HuH-7.5 (cell line): ENCODE results near the gene MAML2.

ENCODE experiments used
- DNase-seq: peaks from one replicate; pipeline ENCODE4 v3.0.0; 2011; ENCODE audit warnings: low spot score

Gene MAML2

DNA sequence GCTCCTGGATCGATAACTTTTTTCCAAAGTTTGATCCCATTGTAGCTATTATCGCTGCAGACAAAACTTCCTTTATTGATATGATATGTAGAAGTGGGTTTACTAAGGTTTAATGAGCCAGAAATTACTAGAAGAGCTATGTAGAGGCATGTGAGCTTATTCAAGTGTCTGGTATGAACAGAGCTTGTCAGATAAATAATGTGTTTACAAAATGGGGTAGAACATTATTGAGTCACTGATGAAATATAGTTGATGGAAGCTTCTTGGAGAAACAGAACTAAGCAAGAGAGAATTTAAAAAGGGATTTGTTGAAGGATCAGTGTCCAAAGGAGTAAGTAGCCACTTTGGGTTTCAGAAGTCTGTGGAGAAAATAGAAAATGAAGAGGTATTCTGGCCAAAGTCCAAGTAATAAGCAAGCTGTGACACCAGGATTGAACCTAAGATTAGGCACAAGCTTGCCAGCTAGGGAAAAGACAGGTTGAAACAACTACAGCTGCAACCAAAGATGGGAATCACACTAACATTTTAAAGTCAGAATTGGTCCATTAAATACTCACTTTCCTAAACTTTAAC lies 104.3 kb downstream of the MAML2 start:
- DNase-seq, result no peak

DNA sequence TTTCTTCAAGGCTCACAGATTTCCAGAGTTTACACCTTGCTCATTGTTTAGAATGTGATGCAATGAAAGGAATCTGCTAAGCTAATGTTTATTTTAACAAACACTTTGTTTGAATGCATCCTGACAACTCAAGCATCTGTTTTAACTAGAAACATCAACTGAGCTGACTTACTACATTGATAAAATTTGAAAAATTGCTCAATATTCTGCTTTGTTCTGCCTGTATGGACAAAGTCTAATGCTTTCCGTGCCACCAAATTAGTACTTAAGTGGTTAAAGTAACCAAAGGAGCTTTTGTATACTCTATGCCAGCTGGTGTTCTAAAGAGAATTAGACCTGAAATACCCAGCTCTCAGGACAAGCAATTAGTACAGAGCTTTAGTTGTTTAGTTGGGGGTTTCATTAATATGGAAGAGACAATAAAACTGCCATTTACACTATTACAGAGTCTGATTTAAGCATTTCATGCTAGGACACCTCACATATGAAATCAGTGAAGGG lies 105.2 kb downstream of the MAML2 start:
- DNase-seq, result no peak

DNA sequence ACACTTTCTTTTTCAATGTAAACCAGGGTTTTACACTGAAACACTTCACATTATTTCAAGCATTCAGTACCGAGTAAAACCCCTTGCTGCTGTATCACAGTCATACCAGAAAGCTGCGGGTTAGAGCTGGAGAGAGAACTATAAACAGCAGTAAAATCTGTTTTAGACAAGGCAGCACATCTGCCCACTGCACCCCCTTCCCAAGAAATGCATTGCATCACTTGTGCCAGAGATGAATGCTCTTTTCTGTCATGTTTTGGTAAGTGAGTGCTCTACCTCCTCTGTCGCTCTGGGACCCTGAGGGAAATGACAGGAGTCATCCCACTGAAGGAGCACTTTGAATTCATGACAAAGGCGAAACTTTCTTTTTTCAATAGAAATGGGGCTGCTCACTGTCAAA lies 107.2 kb downstream of the MAML2 start:
- DNase-seq, result no peak

DNA sequence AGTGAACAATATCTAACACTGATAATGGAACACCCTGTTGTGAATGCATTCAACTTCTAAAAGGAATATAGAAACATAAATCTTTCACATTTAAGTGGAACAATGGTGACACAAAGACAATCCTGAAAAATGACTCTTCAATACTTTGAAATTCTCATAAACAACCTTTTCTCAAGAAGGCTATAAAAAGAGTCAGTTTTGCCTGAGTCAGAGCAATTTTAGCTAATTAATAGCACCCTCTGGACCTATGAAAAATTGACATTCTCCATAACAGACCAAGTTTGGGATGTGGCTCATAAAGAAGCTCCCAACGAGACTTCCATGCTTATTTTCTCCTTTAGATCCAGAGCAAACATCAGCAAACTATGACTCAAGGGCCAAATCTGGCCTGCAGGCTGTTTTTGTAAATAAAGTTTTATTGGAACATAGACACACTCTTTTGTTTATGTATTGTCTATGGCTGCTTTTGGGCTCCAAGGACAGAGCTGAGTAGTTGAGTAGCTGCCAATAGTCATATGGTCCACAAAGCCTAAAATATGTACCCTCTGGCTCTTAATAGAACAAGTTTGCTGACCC lies 108.0 kb downstream of the MAML2 start:
- DNase-seq, result no peak

DNA sequence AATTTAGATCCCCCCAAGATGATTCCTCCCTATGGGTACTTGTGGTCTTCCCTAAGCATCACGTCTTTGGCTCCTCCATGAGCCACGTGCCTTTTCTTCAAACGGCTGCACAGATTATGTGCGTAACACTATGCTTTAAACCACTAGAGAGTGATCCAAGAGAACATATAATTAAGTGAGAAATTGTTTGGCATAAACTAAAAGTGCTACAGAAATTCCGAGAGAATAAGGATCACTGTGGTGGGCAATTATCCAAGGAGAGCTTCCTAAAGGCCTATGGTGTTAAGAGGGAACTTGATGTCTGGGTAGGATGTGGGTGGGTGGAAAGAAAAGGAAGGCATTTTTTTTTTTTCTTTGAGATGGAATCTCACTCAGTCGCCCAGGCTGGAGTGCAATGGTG lies 110.9 kb downstream of the MAML2 start:
- no peak for DNase-seq

DNA sequence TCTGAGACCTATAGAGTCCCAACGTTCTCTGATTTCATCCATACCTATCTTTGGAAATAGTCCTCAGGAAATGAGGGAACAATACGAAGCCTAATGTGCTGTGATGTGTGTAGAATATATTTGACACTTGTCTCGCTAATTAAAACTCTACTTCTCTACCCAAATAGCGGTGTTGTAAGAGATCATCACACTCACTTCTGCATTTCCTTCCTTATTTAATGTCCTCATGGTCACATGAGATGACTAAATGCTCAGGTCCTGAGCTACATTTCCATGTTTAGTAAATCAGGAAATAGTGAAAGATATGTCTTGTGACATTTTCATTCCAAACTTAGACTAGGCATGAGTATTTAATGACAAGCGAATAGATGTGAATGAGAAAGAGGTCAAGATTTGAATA lies 112.3 kb downstream of the MAML2 start:
- no peak for DNase-seq

DNA sequence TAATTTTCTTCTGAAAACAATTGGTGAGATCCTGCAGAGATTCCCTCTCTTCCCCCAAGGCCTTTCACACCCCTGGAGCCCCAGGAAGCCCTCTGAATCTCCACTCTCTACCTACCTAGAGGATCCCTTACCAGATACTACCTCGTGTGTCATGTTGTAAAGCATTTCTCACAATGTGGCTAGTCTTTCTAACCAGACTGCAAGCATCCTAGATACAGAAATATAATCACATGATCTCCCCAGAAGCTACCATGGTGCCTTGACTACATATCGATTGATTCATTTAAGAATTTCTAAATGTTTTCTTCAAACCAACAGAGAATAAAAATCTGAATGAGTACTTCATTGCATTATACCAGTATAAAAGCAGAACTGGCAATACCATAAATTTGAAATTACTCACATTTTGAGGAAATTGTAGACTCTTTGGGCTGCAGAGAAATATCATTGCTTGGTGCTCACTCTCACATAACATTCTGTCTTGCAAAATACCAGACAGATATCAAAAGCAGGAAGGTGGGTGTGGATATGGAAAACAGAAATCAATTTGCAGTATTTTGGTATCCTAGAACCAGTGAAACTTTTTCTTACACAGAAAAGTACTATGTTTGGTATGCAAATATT lies 113.5 kb downstream of the MAML2 start:
- DNase-seq, result no peak

DNA sequence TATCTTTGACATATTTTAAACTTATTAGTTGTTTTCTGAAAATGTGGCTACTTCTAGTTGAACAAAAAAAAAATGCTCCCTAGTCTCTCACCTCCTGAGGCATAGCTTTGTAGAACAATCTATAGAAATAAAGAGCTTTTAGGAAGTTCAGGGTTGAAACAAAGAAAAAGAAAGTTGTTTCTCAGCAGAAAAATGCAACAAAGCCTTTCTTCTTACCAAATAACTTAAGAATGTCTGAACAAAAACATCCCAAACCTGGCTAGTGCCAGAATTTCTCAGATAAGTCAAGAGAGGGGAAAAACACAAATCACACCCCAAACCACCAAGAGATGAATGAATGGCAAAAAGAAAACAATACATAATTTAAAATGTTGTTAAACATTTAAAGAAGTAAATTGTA lies 114.1 kb downstream of the MAML2 start:
- DNase-seq, result no peak

DNA sequence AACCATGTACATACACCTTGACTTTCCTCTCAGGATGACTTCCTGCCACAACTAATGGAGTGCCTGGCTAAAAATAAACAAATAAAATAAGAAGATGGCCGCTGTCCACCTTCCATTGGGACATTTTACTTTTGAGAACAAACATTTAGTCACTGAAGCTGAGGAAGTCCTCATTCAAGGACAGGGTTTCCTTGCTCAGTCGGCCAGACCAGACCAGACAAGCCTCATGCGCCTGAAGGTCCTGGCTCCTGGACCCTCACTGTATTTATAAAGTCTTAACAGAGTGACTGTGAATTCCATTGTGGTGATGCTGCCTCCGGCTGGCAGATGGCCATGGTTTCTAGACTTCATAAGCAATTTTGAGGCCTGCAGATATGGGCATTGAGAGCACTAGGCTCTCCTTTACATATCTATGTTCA lies 114.5 kb downstream of the MAML2 start:
- no peak for DNase-seq

DNA sequence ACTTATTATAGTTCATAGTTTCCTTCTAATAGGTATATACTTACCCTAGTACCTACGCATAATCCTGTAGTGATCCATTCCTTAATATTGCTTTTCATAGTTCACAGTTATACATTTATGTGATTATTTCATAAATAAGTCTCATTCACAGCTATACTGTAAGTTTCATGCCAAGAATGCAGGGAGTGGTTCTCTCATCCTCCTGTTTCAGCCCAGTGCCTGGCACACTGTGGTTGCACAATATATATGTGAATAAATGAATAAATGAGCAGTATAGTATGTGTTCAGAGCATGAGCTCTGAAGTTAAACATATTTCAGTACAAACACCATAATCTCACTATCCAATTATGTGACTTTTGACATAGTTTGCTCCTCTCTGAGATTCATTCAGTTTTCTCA lies 115.8 kb downstream of the MAML2 start:
- no peak for DNase-seq

DNA sequence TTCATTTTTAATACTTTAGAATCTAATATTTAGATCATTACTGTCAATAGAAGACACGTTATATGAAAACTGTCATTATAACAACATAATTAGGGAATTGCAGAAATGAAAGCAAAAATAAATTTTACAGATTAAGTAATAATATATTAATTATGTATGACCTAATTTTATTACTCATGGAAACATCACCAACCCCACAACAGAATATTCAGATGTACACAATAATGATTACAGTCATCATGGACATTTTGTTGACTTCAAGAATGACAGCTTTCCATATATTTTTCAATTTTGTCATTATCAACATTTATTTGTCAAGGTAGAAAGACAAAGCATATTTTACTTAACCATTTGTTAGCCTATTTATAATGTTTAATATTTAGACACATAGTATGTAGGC lies 119.9 kb downstream of the MAML2 start:
- no peak for DNase-seq

DNA sequence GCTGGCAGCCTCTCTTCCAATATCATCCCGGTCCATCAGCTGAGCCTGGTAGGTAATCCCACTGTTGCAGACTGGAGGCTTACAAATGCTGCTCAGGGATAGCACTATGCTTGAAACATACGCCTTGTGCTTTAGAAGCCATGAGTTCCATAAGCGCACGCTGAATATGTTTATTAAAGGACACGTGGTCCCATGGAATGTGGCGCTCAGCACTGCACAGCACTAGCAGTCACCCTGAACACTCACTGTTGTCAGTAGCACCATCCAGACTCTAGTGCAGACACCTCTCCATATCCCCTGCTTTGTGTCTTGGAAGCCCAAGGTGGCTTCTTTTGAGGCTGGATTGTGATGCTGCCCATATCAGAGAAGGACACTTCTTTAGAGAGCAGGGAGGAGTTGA lies 120.9 kb downstream of the MAML2 start:
- DNase-seq, result no peak

DNA sequence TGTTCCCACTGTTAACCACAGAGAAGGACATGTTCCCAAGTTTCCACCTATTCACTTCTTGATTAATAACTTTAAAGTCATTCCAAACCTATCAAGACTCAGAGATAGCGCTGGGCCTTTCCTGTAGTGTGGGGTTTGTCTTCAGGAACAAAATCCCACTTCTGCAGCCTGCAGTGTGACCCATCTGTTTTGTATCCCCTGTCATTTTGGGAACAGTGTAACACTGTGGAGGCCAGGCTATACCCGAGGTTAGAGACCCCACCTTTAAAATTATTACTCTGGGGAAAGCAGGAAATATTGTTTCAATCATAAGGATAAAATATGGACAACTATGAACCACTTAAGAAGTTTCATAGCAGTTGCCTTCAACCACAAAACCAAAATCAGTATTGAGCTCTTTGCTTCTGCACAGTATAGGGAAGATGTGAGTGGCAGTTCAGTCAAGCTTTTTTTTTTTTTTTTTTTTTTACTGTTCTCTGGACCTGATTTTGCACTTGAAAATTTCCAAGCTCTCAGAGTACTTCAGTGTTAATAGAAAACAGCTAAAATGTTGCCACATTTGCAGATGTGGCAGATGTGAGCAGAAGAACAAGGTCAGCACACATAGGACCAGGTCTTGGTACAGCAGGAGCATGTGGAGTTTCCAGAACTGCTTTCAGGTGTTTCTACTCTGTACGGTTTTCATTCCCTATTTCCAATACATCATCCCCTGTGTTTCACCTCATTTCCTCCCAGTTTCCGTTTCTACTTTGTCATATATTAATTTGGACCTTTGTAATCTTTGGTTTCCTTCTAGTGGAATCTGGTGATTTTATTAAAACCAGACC lies 121.5 kb downstream of the MAML2 start:
- no peak for DNase-seq

DNA sequence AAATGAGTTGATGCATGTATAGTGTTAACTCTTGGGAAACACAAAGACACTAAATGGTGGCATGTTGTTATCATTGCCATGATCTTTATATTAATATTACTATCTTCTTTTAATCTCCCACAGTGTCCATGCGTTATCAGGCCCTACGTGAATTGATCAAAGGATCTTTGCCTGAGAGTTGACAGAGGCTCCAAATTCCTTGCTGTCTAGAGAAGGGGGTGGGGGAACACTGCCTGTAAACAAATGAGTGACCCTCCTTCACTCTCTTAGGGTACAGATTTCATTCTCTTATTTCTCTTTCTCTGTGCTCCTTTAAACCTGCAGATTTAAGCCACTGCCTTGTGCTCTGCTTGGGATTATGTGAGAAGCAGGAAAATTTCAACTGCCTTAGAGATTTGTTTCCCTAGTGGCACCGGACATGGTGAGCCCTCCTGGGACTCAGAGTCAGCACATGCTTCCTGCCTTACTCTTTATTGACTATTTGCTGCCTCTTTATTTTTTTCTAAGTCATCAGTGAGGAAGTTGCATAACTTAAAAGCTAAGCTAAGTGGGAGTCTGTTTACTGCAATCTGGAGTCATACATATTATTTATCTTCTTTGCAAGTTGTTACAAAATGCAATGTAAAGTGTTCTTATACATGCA lies 122.9 kb downstream of the MAML2 start:
- no peak for DNase-seq

DNA sequence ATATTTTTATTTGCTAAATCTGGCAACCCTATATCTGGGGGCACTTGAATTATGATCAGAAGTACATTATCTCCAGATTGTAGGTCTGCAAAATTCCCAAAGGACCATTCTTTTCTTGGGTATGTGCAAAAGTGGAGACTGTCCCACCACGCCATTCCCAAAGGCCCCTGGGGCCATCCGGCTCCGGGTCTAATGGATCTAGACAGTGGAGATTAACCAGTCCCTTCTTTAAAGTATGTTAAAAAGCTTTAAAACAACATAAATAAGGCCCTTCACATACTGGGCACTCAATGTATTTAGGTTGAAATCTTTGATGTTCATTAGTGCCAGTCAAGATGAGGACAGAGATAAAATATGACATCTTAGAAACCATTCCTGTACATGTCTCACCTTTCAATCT lies 124.1 kb downstream of the MAML2 start:
- DNase-seq, result no peak

DNA sequence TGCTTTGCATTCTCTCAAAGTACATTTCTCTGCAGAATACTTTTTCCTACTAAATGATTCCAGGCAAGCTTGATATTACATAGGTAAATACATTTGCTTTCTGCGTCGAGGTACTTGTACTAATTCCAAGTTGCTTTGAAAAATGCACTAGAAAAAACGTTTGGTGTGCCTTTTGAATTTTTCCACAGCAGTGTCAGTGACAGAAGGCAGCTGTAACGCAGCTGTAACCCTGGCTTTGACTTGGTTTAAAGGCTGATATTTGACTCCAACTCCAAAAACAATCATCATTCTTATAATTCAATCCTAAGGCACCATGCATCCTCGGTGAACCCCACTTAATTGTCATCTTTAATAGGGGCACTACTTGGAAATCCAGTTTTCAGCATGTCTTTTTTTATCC lies 125.0 kb downstream of the MAML2 start:
- DNase-seq, result no peak

DNA sequence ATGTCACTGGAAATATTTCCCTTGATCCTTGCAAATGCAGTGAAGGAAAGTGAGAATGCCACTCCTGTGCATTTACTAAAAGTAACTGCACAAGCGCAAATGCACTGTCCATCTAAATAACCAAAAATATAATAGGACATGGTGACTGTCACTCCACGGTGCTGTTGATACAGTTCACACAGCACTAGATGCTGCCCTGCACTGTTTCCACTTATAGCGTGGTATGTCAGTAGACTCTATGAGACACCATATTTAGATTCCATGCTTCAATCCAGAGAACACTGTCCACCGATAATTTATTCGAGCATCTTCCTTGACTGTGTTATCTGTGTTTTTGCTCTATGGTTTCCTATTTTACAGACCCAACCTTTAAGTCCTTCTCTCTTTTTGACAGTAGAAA lies 125.8 kb downstream of the MAML2 start:
- no peak for DNase-seq

DNA sequence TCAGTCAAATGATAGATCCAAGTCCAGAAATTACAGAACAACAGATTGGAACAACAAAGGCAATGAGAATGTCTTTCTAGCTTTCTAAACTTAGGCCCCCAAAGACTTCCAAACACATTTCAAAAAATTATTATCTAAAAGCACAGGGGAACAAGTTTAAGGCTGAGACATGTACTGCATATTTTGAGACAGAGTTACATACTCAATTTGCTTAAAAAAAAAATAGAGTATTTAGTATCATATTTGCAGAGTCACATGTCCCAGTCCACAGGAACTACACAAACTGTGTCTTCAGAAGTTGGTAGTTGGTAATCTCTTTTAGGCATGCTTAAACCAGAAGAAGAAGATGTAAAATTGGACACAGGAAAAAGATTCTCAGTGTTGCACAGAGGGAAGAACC lies 127.2 kb downstream of the MAML2 start:
- no peak for DNase-seq

DNA sequence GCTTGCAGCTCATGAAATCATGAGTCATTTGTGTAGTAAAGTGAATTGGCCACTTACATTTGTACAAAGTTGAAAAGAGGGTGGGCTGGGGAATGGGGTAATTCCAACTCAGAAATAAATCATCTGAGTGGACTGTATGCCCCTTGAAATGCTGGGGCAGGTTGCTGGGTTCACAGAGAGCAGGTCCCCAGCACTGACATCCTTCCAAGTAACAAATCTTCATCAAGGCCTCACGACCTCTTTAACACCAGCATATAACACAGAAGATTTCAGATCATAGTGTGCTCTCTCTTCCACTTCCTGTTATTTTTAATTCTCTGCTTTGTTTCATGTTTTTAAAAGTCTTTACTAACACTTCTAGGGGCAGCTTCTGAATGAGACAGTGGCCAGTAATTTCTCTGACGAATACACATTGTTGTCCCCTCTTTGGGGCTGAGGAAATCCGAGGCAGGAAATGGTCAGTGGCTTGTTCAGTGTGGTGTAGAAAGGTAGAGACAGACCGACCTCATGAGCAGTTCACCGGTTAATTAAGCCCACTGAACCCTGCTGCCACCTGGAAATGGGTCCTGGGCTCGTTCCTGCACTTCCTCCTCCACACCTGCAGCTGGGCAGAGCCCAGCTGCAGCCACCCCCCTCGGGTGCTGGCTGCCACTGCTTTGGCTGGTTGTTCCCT lies 127.7 kb downstream of the MAML2 start:
- no peak for DNase-seq

DNA sequence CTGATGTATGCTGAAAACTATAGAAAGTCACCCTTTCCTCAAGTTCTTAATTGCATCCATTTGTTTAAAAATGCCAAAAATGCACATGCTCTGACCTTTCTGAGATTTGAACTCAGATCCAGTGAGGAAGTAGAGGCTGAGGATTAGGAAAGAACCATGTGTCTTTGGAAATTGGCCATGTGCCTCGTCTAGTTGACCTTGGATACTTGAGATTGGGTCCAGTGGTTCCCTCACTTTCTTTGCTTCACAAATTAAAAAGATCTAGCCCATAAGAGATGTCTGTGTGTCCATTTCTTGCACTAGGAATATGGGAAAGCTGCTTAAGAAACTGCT lies 128.3 kb downstream of the MAML2 start:
- no peak for DNase-seq

DNA sequence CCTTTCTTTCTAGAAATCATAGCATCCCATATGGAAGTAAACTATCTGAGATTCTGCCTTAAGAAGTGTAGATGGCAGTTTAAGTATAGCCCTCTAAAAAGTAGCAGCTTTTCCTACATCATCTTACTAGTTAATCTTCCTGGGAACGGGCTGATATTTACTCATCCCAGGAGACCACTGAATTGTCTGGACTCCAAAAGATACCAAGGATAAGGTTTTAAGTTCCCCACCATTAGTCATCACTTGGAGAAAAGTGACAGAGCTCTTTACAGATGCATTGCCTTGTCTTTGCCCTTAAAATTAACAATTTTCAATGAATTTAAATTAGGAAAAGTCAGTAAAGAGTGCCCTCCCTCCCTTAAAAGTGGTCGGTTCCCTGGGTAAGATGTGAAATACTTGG lies 129.5 kb downstream of the MAML2 start:
- no peak for DNase-seq

DNA sequence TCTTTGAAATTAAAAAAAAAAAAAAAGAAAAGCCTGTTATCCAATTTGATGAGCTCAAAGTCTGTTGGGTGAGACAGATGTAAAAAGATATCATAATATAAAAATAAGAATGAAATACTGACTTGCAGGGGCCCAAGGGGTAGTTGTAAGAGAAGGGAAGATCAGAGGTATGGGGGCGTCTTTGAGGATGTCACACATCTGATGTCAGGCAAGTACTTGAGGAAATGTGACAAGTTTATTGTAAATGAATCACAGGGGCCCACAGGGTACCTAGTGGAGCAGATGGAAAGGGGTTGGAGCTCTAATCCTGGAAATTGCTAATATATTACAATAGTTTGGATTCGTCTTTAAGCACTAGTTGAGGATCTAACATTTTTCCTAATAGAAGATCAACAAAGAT lies 131.6 kb downstream of the MAML2 start:
- no peak for DNase-seq
